ENCODE data around the gene RAP2A.

Gene RAP2A

DNA sequence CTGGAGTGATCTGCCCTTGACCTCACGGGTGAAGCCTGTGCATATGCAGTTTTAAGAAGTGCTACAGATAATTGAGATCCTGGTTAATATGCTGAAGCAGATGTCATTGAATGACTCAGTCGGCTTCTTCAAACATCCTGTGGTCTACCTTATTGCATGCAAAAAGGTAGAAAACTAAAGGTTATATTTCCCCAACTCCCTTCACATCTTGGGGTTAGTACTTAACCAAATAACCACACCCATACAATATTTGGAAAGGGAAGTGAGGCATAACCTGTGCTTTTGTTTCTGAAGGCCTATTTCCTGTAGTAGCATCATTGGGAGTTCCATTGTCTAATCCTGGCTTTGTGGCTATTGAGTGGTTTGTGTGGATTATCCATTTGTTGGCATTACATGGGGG lies 58.3 kb downstream of the RAP2A start:
- H3K4me3 ChIP-seq (ENCODE audit: low read depth, low read length), result no peak overlapping the region
- TF ChIP-seq, protein P1, sequence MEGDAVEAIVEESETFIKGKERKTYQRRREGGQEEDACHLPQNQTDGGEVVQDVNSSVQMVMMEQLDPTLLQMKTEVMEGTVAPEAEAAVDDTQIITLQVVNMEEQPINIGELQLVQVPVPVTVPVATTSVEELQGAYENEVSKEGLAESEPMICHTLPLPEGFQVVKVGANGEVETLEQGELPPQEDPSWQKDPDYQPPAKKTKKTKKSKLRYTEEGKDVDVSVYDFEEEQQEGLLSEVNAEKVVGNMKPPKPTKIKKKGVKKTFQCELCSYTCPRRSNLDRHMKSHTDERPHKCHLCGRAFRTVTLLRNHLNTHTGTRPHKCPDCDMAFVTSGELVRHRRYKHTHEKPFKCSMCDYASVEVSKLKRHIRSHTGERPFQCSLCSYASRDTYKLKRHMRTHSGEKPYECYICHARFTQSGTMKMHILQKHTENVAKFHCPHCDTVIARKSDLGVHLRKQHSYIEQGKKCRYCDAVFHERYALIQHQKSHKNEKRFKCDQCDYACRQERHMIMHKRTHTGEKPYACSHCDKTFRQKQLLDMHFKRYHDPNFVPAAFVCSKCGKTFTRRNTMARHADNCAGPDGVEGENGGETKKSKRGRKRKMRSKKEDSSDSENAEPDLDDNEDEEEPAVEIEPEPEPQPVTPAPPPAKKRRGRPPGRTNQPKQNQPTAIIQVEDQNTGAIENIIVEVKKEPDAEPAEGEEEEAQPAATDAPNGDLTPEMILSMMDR (IDR thresholded peaks at IDR 0.05; ENCODE audit: borderline replicate concordance, insufficient read depth, low read depth, low read length), result no peak

DNA sequence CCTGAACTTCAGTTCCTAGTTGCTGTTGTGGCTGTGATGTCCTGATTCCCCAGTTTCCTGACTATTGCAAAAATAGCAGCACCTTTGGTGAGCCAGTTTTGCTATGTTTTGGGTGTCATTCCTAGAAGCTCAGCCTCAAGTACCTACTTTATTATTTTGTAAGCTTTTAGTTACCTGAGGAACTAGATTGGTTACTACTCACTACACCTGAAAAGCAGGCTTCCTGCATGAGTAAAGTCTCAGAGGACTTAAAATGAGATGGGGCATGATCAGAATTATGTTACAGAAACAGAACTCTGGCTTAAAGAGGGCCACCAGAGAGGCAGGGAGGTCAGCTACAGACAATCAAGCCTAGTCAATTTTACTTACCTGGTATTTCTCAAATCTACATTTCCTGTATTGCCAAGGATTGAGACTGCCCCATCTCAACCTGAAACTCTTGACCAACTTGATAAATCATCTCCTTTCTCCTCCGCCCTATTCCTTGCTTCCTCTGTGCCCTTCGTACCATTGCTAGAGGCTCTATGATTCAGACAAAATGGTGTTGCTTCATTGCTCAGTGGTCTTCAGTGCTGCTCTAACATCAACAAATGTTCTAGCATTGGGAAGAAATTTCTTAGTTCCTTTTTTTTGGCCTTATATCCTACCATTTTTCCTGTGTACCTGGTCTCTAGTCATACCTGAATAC lies 58.9 kb downstream of the RAP2A start:
- H3K4me3 ChIP-seq (ENCODE audit: low read depth, low read length), result no peak overlapping the region
- TF ChIP-seq, protein P1 (IDR thresholded peaks at IDR 0.05; ENCODE audit: borderline replicate concordance, insufficient read depth, low read depth, low read length), result no peak

DNA sequence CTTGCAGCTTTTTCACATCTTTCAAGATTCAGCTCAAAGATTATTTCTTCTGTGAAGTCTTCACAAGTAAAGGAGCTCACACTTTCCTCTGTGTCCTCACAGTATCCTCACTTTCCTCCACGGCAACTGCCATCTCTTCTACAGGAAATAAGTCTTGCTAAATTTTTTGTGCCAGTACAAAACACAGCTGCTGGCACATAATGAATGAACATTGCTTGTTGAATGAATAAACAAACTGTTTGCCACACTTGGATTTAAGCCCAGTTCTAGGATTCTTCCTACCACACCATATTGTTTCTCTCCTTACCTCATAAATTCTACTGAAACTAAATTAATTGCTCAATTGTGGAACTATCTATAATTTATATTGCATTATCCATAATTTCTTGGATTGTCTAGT lies 59.5 kb downstream of the RAP2A start:
- TF ChIP-seq, protein P1 (IDR thresholded peaks at IDR 0.05; ENCODE audit: borderline replicate concordance, insufficient read depth, low read depth, low read length), result no peak
- no peak overlapping the region for H3K4me3 ChIP-seq (ENCODE audit: low read depth, low read length)

DNA sequence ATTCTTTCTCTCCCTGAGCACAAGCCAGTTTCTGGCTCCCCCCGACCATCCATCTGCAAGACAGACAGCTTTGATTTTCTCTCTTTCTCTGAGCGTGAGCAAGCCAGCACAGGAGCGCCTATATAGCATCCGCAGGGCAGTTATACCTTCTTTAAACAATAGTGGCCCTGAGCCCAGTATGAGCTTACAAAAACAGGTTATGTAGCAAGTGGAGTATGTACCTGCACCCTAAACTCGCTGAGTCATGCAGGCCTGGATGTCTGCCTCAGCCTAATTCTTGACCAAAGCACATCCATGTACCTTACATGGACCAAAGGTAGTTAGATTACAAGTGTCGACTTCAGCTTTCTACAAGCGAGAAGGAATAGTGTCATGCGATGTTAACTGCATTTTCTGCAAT lies 61.7 kb downstream of the RAP2A start:
- TF ChIP-seq, protein P1 (IDR thresholded peaks at IDR 0.05; ENCODE audit: borderline replicate concordance, insufficient read depth, low read depth, low read length), result no peak
- no peak overlapping the region for H3K4me3 ChIP-seq (ENCODE audit: low read depth, low read length)

DNA sequence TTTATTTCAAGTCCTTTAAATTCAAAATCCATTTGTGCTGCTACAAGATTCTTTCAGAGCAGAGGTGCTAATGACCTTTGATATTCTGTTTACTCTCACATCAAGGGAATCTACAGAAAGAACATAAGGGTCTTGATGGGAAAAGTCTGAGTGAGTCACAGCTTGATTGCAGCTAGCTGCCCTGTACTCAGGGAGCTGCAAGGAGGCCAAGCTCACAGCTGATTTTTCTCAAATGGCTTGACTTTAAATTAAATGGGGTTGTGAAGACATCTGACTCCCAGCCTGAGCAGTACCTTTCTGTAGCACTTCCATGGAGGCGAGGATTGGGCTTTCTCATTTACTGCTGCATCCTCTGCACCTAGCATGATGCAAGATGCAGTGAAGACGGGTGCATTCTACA lies 62.5 kb downstream of the RAP2A start:
- TF ChIP-seq, protein P1 (IDR thresholded peaks at IDR 0.05; ENCODE audit: borderline replicate concordance, insufficient read depth, low read depth, low read length), result no peak
- no peak overlapping the region for H3K4me3 ChIP-seq (ENCODE audit: low read depth, low read length)

DNA sequence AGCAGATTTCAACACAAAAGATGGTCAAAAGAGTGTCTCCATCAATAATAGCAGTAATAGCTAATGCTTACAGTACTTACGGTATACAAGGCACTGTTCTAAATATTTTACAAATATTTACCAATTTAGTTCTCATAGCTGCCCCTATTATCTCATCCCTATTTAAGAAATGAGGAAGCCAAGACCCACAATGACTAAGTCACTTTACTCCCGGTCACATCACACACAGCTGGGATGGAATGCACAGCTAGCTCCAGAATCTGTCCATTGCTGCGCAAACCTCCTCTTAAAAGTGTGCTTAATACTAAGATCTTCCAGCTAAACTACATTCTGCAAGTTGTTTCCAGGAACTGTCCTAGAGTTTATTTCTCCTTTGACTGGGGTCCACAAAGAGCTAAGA lies 63.4 kb downstream of the RAP2A start:
- no peak overlapping the region for H3K4me3 ChIP-seq (ENCODE audit: low read depth, low read length)
- TF ChIP-seq, protein P1 (IDR thresholded peaks at IDR 0.05; ENCODE audit: borderline replicate concordance, insufficient read depth, low read depth, low read length), result no peak

DNA sequence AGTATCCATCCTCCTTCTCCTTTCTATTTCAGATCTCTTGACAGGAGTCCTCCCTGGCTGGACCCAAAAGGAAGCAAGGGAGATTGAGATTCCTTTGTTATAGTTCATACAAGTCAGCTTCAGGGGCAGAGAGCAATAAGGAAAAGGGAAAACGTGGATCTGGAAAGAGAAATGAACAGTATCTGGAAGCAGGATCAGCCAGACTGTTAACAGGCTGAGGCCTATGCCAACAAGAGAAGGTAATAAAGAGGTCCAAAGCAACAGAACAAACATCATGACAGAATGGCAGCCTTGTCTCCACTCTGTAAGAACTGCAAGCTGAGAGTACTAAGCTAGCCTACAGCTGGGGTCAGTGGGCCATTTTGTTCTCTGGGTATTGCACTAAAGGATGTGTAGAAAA lies 64.5 kb downstream of the RAP2A start:
- H3K4me3 ChIP-seq (ENCODE audit: low read depth, low read length), result no peak overlapping the region
- TF ChIP-seq, protein P1 (IDR thresholded peaks at IDR 0.05; ENCODE audit: borderline replicate concordance, insufficient read depth, low read depth, low read length), result no peak

All from GM12875 (cell line).